ENCODE data around the gene PCDHGA2.
A peak's percentile ranks its signal among the peaks of the same experiment; 100 is the strongest.
"Not testable (repeated sequence)": the region's sequence is repeated elsewhere in the genome, so short reads cannot be mapped to it uniquely, and the experiment has no call there.

The PCDHGA2 gene

DNA sequence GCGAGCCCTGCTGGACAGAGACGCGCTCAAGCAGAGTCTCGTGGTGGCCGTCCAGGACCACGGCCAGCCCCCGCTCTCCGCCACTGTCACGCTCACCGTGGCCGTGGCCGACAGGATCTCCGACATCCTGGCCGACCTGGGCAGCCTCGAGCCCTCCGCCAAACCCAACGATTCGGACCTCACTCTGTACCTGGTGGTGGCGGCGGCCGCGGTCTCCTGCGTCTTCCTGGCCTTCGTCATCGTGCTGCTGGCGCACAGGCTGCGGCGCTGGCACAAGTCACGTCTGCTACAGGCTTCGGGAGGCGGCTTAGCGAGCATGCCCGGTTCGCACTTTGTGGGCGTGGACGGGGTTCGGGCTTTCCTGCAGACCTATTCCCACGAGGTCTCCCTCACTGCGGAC is 6.0 kb upstream of the PCDHGA2 start:
- H3K36me3 ChIP-seq (ENCODE audit: insufficient read depth, low read length); H3K9me3 ChIP-seq (ENCODE audit: control insufficient read depth, insufficient read depth, low read length); H3K4me1 ChIP-seq (ENCODE audit: insufficient read depth, low read length); H3K9ac ChIP-seq (ENCODE audit: low read depth, low read length): not testable (repeated sequence)

GRCh38 chr5:141340781-141341354 is 2.3 kb downstream of the PCDHGA2 start:
- H3K9me3 ChIP-seq (ENCODE audit: control insufficient read depth, insufficient read depth, low read length); H3K36me3 ChIP-seq (ENCODE audit: insufficient read depth, low read length); H3K4me1 ChIP-seq (ENCODE audit: insufficient read depth, low read length); H3K9ac ChIP-seq (ENCODE audit: low read depth, low read length): not testable (repeated sequence)

- Histone ChIP-seq H3K9me3 (ENCODE audit: control insufficient read depth, insufficient read depth, low read length) (peaks cover 6% of the 10 kb centered on the region; the same call in 1 of the 2 replicates), H3K36me3 (ENCODE audit: insufficient read depth, low read length) (no peaks in the 10 kb centered on the region), H3K4me1 (ENCODE audit: insufficient read depth, low read length) (no peaks in the 10 kb centered on the region), H3K9ac (ENCODE audit: low read depth, low read length) (no peak overlapping the region)
Observed at GRCh38 chr5:141342773-141343172, 4.2 kb downstream of the PCDHGA2 start.

DNA sequence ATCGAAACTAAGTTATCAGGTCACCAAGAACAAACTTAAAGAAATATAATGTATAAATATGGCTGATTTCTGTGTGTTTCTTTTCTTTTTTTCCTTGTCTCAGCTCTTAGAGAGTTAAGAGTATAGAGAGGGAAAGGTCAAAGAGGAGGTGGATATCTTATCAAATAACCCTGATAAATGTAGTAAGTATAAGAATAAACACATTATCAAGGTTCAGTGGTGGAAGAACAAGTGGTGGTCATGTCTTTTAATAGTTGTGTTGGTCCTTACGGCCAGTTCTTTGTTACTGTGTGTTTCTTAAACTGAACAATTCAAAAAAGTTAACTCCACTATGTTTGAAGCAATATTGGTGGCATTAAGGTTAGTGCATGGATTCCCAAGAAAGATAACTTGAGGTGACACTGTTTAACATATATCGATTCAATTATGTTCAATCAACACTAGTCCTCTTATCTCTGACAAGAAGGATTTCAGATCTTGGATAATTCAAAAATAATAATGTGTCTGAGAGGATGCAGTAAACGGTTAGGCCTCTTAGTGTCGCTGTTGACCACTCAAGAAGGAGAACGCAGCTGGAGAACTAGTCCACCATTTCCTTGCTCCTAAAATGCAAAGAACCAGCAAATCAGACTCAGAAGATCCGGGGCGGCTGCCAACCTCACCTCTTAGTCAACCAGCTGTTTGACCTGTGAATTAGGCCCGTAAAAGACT is 4.8 kb downstream of the PCDHGA2 start, which contains the start of gene PCDHGA3:
Gene PCDHGA3, plus strand, starts transcription at position 588 of the 711 bp plus-strand sequence. CDS start 205 bp downstream, outside the sequence.
- Histone ChIP-seq H3K9ac (ENCODE audit: low read depth, low read length) (no peak within 1 kb of the TSS), H3K4me1 (ENCODE audit: insufficient read depth, low read length) (no peaks in the 10 kb centered on the region)

GRCh38 chr5:141343953-141344463 is 5.4 kb downstream of the PCDHGA2 start:
- no peak overlapping the region for H3K9ac ChIP-seq (ENCODE audit: low read depth, low read length)
- no peaks in the 10 kb centered on the region for H3K36me3 ChIP-seq (ENCODE audit: insufficient read depth, low read length)
- H3K9me3 ChIP-seq (ENCODE audit: control insufficient read depth, insufficient read depth, low read length): peaks cover 6% of the 10 kb centered on the region; the same call in 1 of the 2 replicates
- no peaks in the 10 kb centered on the region for H3K4me1 ChIP-seq (ENCODE audit: insufficient read depth, low read length)

More for the DNA sequence above, 4.8 kb downstream of the PCDHGA2 start, which contains the start of gene PCDHGA3:
- Histone ChIP-seq H3K36me3 (ENCODE audit: insufficient read depth, low read length) (no peaks in the 10 kb centered on the region), H3K9me3 (ENCODE audit: control insufficient read depth, insufficient read depth, low read length) (peaks cover 6% of the 10 kb centered on the region; the same call in 1 of the 2 replicates)

- H3K4me1 ChIP-seq (ENCODE audit: insufficient read depth, low read length): no peaks in the 10 kb centered on the region
- H3K9ac ChIP-seq (ENCODE audit: low read depth, low read length): no peak overlapping the region
- H3K36me3 ChIP-seq (ENCODE audit: insufficient read depth, low read length): no peaks in the 10 kb centered on the region
- H3K9me3 ChIP-seq (ENCODE audit: control insufficient read depth, insufficient read depth, low read length): peaks cover 2% of the 10 kb centered on the region; the same call in 1 of the 2 replicates
Observed at GRCh38 chr5:141345327-141345726, 6.8 kb downstream of the PCDHGA2 start.

GRCh38 chr5:141346017-141346416 is 7.5 kb downstream of the PCDHGA2 start:
- H3K36me3 ChIP-seq (ENCODE audit: insufficient read depth, low read length); H3K4me1 ChIP-seq (ENCODE audit: insufficient read depth, low read length); H3K9ac ChIP-seq (ENCODE audit: low read depth, low read length); H3K9me3 ChIP-seq (ENCODE audit: control insufficient read depth, insufficient read depth, low read length): not testable (repeated sequence)

DNA sequence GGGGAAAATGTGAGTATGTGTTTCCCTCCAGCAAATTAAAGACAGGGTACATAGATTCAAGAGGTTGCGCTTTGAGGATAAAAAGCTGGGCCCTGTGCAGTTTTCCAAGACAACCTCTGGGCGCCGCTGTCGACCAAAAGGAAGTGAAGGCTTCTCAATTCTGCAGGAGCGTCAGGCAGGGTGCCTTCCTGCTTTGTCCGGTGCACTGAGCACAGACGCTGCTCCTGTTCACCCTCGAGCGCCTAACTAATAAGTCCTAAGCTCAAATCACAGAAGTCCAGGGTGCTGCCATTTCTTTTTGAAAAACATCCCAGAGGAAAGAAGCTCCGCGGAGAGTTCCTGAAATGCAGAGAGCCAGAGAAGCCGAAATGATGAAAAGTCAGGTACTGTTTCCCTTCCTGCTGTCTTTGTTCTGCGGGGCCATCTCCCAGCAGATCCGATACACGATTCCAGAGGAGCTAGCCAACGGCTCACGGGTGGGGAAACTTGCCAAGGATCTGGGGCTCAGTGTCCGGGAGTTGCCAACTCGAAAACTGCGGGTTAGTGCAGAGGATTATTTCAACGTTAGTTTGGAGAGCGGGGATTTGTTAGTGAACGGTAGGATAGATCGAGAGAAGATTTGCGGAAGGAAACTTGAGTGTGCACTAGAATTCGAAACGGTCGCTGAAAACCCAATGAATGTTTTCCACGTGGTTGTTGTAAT is 11.5 kb downstream of the PCDHGA2 start, which contains the start of gene PCDHGB1:
Gene PCDHGB1, plus strand, starts transcription at position 183 of the 703 bp plus-strand sequence. Its CDS starts 162 bp downstream, at position 345.
- Histone ChIP-seq H3K9me3 (ENCODE audit: control insufficient read depth, insufficient read depth, low read length) (peaks cover 2% of the 10 kb centered on the region; the same call in 1 of the 2 replicates), H3K9ac (ENCODE audit: low read depth, low read length) (peak within 1 kb of the TSS; percentile 32; the same call in 1 of the 2 replicates)

DNA sequence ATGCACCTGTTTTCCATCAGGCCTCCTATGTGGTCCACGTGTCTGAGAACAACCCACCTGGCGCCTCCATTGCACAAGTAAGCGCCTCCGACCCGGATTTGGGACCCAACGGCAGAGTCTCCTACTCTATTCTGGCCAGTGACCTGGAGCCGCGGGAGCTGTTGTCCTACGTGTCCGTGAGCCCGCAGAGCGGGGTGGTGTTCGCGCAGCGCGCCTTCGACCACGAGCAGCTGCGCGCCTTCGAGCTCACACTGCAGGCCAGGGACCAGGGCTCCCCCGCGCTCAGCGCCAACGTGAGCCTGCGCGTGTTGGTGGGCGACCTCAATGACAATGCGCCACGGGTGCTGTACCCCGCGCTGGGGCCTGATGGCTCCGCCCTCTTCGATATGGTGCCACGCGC is 13.0 kb downstream of the PCDHGA2 start:
- H3K9ac ChIP-seq (ENCODE audit: low read depth, low read length): no peak overlapping the region
- no peaks in the 10 kb centered on the region for H3K4me1 ChIP-seq (ENCODE audit: insufficient read depth, low read length)
- H3K36me3 ChIP-seq (ENCODE audit: insufficient read depth, low read length): no peaks in the 10 kb centered on the region; the same call in 1 of the 2 replicates
- no peaks in the 10 kb centered on the region for H3K9me3 ChIP-seq (ENCODE audit: control insufficient read depth, insufficient read depth, low read length)

More for the DNA sequence above, 11.5 kb downstream of the PCDHGA2 start, which contains the start of gene PCDHGB1:
- H3K4me1 ChIP-seq (ENCODE audit: insufficient read depth, low read length): no peaks in the 10 kb centered on the region
- no peaks in the 10 kb centered on the region; the same call in 1 of the 2 replicates for H3K36me3 ChIP-seq (ENCODE audit: insufficient read depth, low read length)

DNA sequence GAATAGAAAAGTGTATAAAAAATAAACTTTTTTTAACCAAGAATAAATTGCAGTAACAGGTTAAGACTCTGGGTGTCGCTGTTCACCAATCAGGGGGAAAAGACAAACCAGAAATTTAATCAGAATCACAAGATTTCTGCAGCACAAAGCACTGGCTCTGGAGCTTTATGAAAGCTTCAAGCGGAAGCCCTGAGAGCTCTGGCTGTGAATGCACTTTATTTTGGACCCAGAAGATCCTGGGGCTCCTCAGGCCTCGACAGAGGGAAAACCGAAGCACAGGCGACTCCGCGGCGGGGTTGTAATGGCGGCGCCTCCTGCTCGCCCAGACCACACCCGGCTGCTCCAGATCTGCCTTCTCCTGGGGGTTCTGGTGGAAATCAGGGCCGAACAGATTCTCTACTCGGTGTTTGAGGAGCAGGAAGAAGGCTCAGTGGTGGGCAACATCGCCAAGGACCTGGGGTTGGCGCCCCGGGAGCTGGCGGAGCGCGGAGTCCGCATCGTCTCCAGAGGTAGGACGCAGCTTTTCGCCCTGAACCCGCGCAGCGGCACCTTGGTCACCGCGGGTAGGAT is 16.4 kb downstream of the PCDHGA2 start, which contains the start of gene PCDHGA4:
Gene PCDHGA4, plus strand, starts transcription at position 122 of the 570 bp plus-strand sequence. Its CDS starts 87 bp downstream, at position 209.
- Histone ChIP-seq H3K9me3 (ENCODE audit: control insufficient read depth, insufficient read depth, low read length) (0 out of 2 replicates have a peak, but pooled peaks cover under 1% of the 10 kb centered on the region), H3K4me1 (ENCODE audit: insufficient read depth, low read length) (no peaks in the 10 kb centered on the region), H3K9ac (ENCODE audit: low read depth, low read length) (no peak within 1 kb of the TSS), H3K36me3 (ENCODE audit: insufficient read depth, low read length) (no peaks in the 10 kb centered on the region; the same call in 1 of the 2 replicates)

GRCh38 chr5:141355641-141356040 is 17.1 kb downstream of the PCDHGA2 start:
- no peaks in the 10 kb centered on the region for H3K4me1 ChIP-seq (ENCODE audit: insufficient read depth, low read length)
- no peak overlapping the region for H3K9ac ChIP-seq (ENCODE audit: low read depth, low read length)
- no peaks in the 10 kb centered on the region; the same call in 1 of the 2 replicates for H3K36me3 ChIP-seq (ENCODE audit: insufficient read depth, low read length)
- peaks cover 6% of the 10 kb centered on the region; the same call in 1 of the 2 replicates for H3K9me3 ChIP-seq (ENCODE audit: control insufficient read depth, insufficient read depth, low read length)

DNA sequence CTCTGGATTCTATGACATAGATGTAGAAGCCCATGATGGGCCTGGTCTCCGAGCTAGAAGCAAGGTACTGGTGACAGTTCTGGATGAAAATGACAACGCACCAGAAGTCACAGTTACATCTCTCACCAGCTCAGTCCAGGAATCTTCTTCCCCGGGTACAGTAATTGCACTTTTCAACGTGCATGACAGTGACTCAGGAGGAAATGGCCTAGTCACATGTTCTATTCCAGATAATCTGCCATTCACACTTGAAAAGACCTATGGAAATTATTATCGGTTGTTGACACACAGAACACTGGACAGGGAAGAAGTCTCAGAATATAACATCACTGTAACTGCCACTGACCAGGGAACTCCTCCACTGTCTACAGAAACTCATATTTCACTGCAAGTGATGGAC is 17.6 kb downstream of the PCDHGA2 start:
- Histone ChIP-seq H3K36me3 (ENCODE audit: insufficient read depth, low read length) (no peaks in the 10 kb centered on the region; the same call in 1 of the 2 replicates), H3K9me3 (ENCODE audit: control insufficient read depth, insufficient read depth, low read length) (peaks cover 8% of the 10 kb centered on the region; the same call in 1 of the 2 replicates), H3K4me1 (ENCODE audit: insufficient read depth, low read length) (no peaks in the 10 kb centered on the region), H3K9ac (ENCODE audit: low read depth, low read length) (no peak overlapping the region)

GRCh38 chr5:141356950-141357349 is 18.4 kb downstream of the PCDHGA2 start:
- no peaks in the 10 kb centered on the region; the same call in 1 of the 2 replicates for H3K36me3 ChIP-seq (ENCODE audit: insufficient read depth, low read length)
- peaks cover 8% of the 10 kb centered on the region; the same call in 1 of the 2 replicates for H3K9me3 ChIP-seq (ENCODE audit: control insufficient read depth, insufficient read depth, low read length)
- no peaks in the 10 kb centered on the region for H3K4me1 ChIP-seq (ENCODE audit: insufficient read depth, low read length)
- no peak overlapping the region for H3K9ac ChIP-seq (ENCODE audit: low read depth, low read length)
